ENCODE results near the gene USP15.

DNA sequence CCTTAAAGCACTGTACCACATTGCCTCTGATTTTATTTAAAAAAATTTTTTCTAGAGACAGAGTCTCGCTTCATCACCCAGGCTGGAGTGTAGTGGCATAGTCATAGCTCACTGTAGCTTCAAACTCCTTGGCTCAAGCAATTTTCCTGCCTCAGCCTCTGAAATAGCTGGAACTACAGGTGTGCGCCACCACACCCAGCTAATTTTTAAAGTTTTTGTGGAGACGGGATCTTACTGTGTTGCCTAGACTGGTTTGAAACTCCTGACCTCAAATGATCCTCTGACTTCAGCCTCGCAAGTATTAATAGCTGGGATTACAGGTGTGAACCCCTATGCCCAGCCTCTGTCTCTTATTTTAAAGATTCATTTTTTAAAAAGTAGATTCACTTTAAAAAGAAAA lies 5.3 kb downstream of the USP15 start:
- TF ChIP-seq EZH2phosphoT487 (IDR thresholded peaks at IDR 0.05; ENCODE audit: low read depth, severe bottlenecking, unreplicated experiment) (no peak), CTCF (IDR thresholded peaks at IDR 0.05; ENCODE audit: poor library complexity) (no peak)
